BLaER1 treated with 17β-estradiol and CSF1 and Interleukin-3, amounts not matched to agents 10 nM and 100 nM (cell line): ENCODE results near the gene CHTF8.
"Not testable (repeated sequence)": the region's sequence is repeated elsewhere in the genome, so short reads cannot be mapped to it uniquely, and the experiment has no call there.

Source experiments
- H3K27ac ChIP-seq, 11 experiments: shearing (Covaris generic); formaldehyde crosslinking; 2 replicates each; pipeline ENCODE4 v1.8.1; 2022
- H3K27me3 ChIP-seq, 11 experiments: shearing (Covaris generic); formaldehyde crosslinking; 2 replicates each; pipeline ENCODE4 v1.8.1; 2022
- H3K36me3 ChIP-seq, 11 experiments: shearing (Covaris generic); formaldehyde crosslinking; 2 replicates each; pipeline ENCODE4 v1.8.1; 2022
- H3K4me1 ChIP-seq, 10 experiments: shearing (Covaris generic); formaldehyde crosslinking; 2 replicates each; pipeline ENCODE4 v1.8.1; 2022
- H3K4me2 ChIP-seq, 11 experiments: shearing (Covaris generic); formaldehyde crosslinking; 2 replicates each; pipeline ENCODE4 v1.8.1; 2022
- H3K4me3 ChIP-seq, 10 experiments: shearing (Covaris generic); formaldehyde crosslinking; 2 replicates each; pipeline ENCODE4 v1.8.1; 2022
- H3K9ac ChIP-seq, 11 experiments: shearing (Covaris generic); formaldehyde crosslinking; 2 replicates each; pipeline ENCODE4 v1.8.1; 2022
- H3K9me3 ChIP-seq, 11 experiments: shearing (Covaris generic); formaldehyde crosslinking; replicated peaks in 1 of 11; 2 replicates each; pipeline ENCODE4 v1.8.1; 2022
- H4K20me1 ChIP-seq, 11 experiments: shearing (Covaris generic); formaldehyde crosslinking; 2 replicates each; pipeline ENCODE4 v1.8.1; 2022
- Cebpa-rat ChIP-seq, 11 experiments: shearing (Covaris generic); IDR thresholded peaks; 2 replicates each; pipeline ENCODE4 v1.8.1; 2022

Gene CHTF8

GRCh38 chr16:69127966-69128510 is 4.3 kb downstream of the CHTF8 start:
- Histone ChIP-seq H3K9ac (peak overlapping the region in 1 of 11 experiments; percentile 21; a peak in 2 of 22 replicates), H3K4me3 (no peak overlapping the region), H4K20me1 (peaks cover 79 to 94% (median 83%) of the 10 kb centered on the region in 11 experiments), H3K27me3 (no peaks in the 10 kb centered on the region), H3K9me3 (no peaks in the 10 kb centered on the region), H3K4me2 (peak overlapping the region in 5 of 11 experiments; percentile 1 to 94 (median 16); a peak in 3 of 22 replicates), H3K36me3 (peaks cover 26 to 68% (median 50%) of the 10 kb centered on the region in 11 experiments), H3K27ac (no peak overlapping the region; a peak in 1 of 22 replicates), H3K4me1 (peaks cover 11 to 38% (median 24%) of the 10 kb centered on the region in 10 experiments)
- no peak for TF ChIP-seq Cebpa-rat (IDR thresholded peaks at IDR 0.05)

GRCh38 chr16:69126801-69127200 is 5.6 kb downstream of the CHTF8 start:
- Histone ChIP-seq H3K36me3 (peaks cover 38 to 80% (median 62%) of the 10 kb centered on the region in 11 experiments), H3K4me1 (peaks cover 11 to 38% (median 24%) of the 10 kb centered on the region in 10 experiments), H4K20me1 (peaks cover 84 to 100% (median 95%) of the 10 kb centered on the region in 11 experiments), H3K4me2 (peak overlapping the region in 1 of 11 experiments; percentile 1; a peak in 1 of 22 replicates)
- not testable (repeated sequence) for H3K27me3 ChIP-seq, H3K9me3 ChIP-seq, H3K9ac ChIP-seq, H3K4me3 ChIP-seq, H3K27ac ChIP-seq

GRCh38 chr16:69126221-69126620 is 6.2 kb downstream of the CHTF8 start:
- no peak overlapping the region for H3K27ac ChIP-seq
- no peak overlapping the region; a peak in 1 of 22 replicates for H3K9ac ChIP-seq
- H3K4me1 ChIP-seq: peaks cover 11 to 38% (median 23%) of the 10 kb centered on the region in 10 experiments
- no peaks in the 10 kb centered on the region for H3K27me3 ChIP-seq
- H3K9me3 ChIP-seq: no peaks in the 10 kb centered on the region
- H4K20me1 ChIP-seq: peaks cover 80 to 100% (median 100%) of the 10 kb centered on the region in 11 experiments
- peaks cover 43 to 86% (median 66%) of the 10 kb centered on the region in 11 experiments for H3K36me3 ChIP-seq
- no peak overlapping the region for H3K4me2 ChIP-seq
- H3K4me3 ChIP-seq: no peak overlapping the region
- no peak for TF ChIP-seq Cebpa-rat (IDR thresholded peaks at IDR 0.05)

- H3K9me3 ChIP-seq, H3K27ac ChIP-seq, H3K4me3 ChIP-seq, H3K4me2 ChIP-seq, H3K27me3 ChIP-seq: not testable (repeated sequence)
- peaks cover 55 to 87% (median 73%) of the 10 kb centered on the region in 11 experiments for H3K36me3 ChIP-seq
- peak overlapping the region in 2 of 11 experiments; percentile 13 to 21; a peak in 1 of 22 replicates for H3K9ac ChIP-seq
- H4K20me1 ChIP-seq: peaks cover 67 to 100% (median 99%) of the 10 kb centered on the region in 11 experiments
- H3K4me1 ChIP-seq: peaks cover 0 to 25% (median 13%) of the 10 kb centered on the region in 10 experiments; a peak in 15 of 20 replicates
Observed at GRCh38 chr16:69124961-69125360, 7.4 kb downstream of the CHTF8 start.

GRCh38 chr16:69124406-69124805 is 8.0 kb downstream of the CHTF8 start:
- not testable (repeated sequence) for H3K9me3 ChIP-seq, H3K27ac ChIP-seq, H3K4me3 ChIP-seq, H3K4me2 ChIP-seq, H3K27me3 ChIP-seq
- Histone ChIP-seq H3K4me1 (peaks cover 0 to 20% (median 9%) of the 10 kb centered on the region in 10 experiments; a peak in 12 of 20 replicates), H4K20me1 (peaks cover 62 to 100% (median 99%) of the 10 kb centered on the region in 11 experiments), H3K36me3 (peaks cover 58 to 91% (median 74%) of the 10 kb centered on the region in 11 experiments), H3K9ac (peak overlapping the region in 2 of 11 experiments; percentile 22 to 31; a peak in 1 of 22 replicates)

GRCh38 chr16:69123910-69124309 is 8.5 kb downstream of the CHTF8 start:
- no peak for TF ChIP-seq Cebpa-rat (IDR thresholded peaks at IDR 0.05)
- Histone ChIP-seq H3K27ac (no peak overlapping the region), H3K9me3 (no peaks in the 10 kb centered on the region)

GRCh38 chr16:69120096-69120664 is 12.2 kb downstream of the CHTF8 start:
- H3K27ac ChIP-seq: no peak overlapping the region
- no peaks in the 10 kb centered on the region for H3K9me3 ChIP-seq
- no peak overlapping the region for H3K4me3 ChIP-seq
- H3K36me3 ChIP-seq: peaks cover 77 to 97% (median 87%) of the 10 kb centered on the region in 11 experiments
- H3K4me1 ChIP-seq: peaks cover 0 to 20% (median 4%) of the 10 kb centered on the region in 10 experiments; a peak in 9 of 20 replicates
- no peaks in the 10 kb centered on the region for H3K27me3 ChIP-seq
- peaks cover 44 to 100% (median 99%) of the 10 kb centered on the region in 11 experiments for H4K20me1 ChIP-seq
- H3K9ac ChIP-seq: no peak overlapping the region
- no peak for TF ChIP-seq Cebpa-rat (IDR thresholded peaks at IDR 0.05)
- H3K4me2 ChIP-seq: no peak overlapping the region

More at GRCh38 chr16:69123910-69124309, 8.5 kb downstream of the CHTF8 start:
- Histone ChIP-seq H3K4me3 (no peak overlapping the region), H3K4me2 (no peak overlapping the region), H3K4me1 (peaks cover 0 to 18% (median 7%) of the 10 kb centered on the region in 10 experiments; a peak in 11 of 20 replicates), H4K20me1 (peaks cover 62 to 100% (median 99%) of the 10 kb centered on the region in 11 experiments), H3K36me3 (peaks cover 58 to 91% (median 74%) of the 10 kb centered on the region in 11 experiments), H3K27me3 (no peaks in the 10 kb centered on the region), H3K9ac (no peak overlapping the region)

GRCh38 chr16:69119536-69119935 is 12.9 kb downstream of the CHTF8 start:
- Histone ChIP-seq H3K4me2 (no peak overlapping the region), H3K36me3 (peaks cover 83 to 99% (median 90%) of the 10 kb centered on the region in 11 experiments), H3K4me3 (no peak overlapping the region), H3K27me3 (no peaks in the 10 kb centered on the region), H3K9ac (no peak overlapping the region), H4K20me1 (peaks cover 40 to 100% (median 99%) of the 10 kb centered on the region in 11 experiments; a peak in 21 of 22 replicates), H3K4me1 (peaks cover 4 to 27% (median 10%) of the 10 kb centered on the region in 10 experiments; a peak in 15 of 20 replicates), H3K9me3 (no peaks in the 10 kb centered on the region), H3K27ac (no peak overlapping the region)
- TF ChIP-seq Cebpa-rat (IDR thresholded peaks at IDR 0.05): no peak

- H3K9ac ChIP-seq: no peak overlapping the region
- no peaks in the 10 kb centered on the region for H3K9me3 ChIP-seq
- TF ChIP-seq Cebpa-rat (IDR thresholded peaks at IDR 0.05): no peak
- no peaks in the 10 kb centered on the region for H3K27me3 ChIP-seq
- no peak overlapping the region for H3K4me2 ChIP-seq
- H3K4me1 ChIP-seq: peaks cover 6 to 32% (median 14%) of the 10 kb centered on the region in 10 experiments; a peak in 15 of 20 replicates
- H4K20me1 ChIP-seq: peaks cover 40 to 100% (median 99%) of the 10 kb centered on the region in 11 experiments; a peak in 21 of 22 replicates
- peaks cover 83 to 99% (median 93%) of the 10 kb centered on the region in 11 experiments for H3K36me3 ChIP-seq
- no peak overlapping the region for H3K27ac ChIP-seq
- H3K4me3 ChIP-seq: no peak overlapping the region
Observed at GRCh38 chr16:69118994-69119393, 13.4 kb downstream of the CHTF8 start.
